Fibroblast of the aortic adventitia (primary cell): ENCODE measurements around the gene HSD17B2. TPM values are rescaled to one million over a fixed set of nuclear protein-coding genes. Genes with fewer than 3 reads are reported as not detected.

Experiments used
- DNase-seq: peaks from one replicate; pipeline ENCODE4 v3.0.0-alpha.2; 2010; ENCODE audit warnings: low read depth
- H3K4me3 ChIP-seq: 2 replicates; pipeline ENCODE4 v1.5.1; 2011; ENCODE audit warnings: low read depth, mild to moderate bottlenecking, control low read depth, low read length, moderate library complexity
- total RNA-seq: library from RNA; depleted of rRNA; stranded (reverse); fragments of >200 nt; gene quantifications from 2 replicates; pipeline ENCODE4 v1.2.3, GENCODE V29; 2012; ENCODE audit warnings: low replicate concordance
- TF ChIP-seq, protein P1 (sequence below): IDR thresholded peaks from 2 replicates; pipeline ENCODE4 v1.5.1; 2011; ENCODE audit warnings: mild to moderate bottlenecking, low read length, control low read depth, inconsistent platforms; ENCODE audit not compliant: insufficient read depth

The HSD17B2 gene
- total RNA-seq, 1 donor: 0.09 TPM

DNA sequence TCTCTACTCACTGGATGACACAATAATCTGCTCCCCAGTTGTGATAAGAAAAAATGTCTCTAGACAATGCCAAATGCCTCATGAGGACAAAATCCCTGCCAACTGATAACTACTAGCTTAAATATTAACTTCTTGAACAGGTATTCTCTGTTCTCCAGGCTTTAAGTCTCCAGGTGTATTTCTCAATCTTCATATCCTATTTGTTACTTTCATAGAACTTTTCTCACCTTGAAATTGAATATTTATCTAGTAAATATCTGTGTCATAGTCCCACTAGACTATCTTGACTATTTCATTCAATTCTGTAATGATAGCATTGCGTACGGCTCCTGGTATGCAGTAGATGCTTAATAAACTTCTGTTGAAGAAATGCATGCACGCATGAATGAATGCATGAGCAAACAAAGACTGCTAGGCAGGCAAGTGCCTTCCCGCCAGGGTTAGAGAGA lies 15.9 kb downstream of the HSD17B2 start:
- H3K4me3 ChIP-seq: no peak overlapping the region
- no peak for DNase-seq
- TF ChIP-seq, protein P1, sequence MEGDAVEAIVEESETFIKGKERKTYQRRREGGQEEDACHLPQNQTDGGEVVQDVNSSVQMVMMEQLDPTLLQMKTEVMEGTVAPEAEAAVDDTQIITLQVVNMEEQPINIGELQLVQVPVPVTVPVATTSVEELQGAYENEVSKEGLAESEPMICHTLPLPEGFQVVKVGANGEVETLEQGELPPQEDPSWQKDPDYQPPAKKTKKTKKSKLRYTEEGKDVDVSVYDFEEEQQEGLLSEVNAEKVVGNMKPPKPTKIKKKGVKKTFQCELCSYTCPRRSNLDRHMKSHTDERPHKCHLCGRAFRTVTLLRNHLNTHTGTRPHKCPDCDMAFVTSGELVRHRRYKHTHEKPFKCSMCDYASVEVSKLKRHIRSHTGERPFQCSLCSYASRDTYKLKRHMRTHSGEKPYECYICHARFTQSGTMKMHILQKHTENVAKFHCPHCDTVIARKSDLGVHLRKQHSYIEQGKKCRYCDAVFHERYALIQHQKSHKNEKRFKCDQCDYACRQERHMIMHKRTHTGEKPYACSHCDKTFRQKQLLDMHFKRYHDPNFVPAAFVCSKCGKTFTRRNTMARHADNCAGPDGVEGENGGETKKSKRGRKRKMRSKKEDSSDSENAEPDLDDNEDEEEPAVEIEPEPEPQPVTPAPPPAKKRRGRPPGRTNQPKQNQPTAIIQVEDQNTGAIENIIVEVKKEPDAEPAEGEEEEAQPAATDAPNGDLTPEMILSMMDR: no peak

DNA sequence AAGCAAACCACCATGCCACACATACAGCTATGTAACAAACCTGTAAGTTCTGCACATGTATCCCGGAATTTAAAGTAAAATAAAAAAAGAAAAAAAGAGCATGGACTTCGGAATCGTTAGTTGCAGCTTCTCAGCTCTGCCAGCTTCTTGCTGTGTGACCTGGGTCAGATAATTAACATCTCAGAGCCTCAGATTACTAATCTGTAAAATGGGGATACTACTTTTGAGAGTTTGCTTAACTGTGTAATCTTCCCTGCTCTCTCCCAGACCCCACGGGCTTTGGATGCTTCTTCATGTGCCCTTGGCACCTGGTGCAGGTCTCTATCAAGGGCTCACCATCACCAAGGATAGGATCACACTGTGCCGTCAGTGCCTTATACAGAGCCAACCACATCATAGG lies 16.6 kb downstream of the HSD17B2 start:
- TF ChIP-seq, protein P1: no peak
- DNase-seq: no peak
- H3K4me3 ChIP-seq: no peak overlapping the region

DNA sequence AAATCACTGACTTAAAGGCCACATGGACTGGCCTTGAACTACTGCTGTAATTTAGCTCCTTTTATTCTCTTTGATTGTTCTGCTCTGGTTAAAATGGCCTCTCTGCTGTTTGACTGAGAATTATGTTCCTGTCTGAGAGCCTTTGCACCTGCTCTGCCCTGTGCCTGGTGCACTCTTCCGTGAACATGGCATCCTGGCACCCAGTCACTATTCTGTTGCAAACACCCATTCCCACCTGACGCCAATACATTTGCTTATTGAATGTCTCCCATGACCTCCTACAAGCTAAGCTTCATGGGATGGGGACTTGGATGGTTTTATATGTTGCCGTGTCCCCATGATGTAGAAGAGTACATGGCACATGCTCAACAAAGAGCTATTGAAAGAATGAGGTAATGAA lies 20.1 kb downstream of the HSD17B2 start:
- H3K4me3 ChIP-seq: no peak overlapping the region
- TF ChIP-seq, protein P1: no peak
- no peak for DNase-seq

DNA sequence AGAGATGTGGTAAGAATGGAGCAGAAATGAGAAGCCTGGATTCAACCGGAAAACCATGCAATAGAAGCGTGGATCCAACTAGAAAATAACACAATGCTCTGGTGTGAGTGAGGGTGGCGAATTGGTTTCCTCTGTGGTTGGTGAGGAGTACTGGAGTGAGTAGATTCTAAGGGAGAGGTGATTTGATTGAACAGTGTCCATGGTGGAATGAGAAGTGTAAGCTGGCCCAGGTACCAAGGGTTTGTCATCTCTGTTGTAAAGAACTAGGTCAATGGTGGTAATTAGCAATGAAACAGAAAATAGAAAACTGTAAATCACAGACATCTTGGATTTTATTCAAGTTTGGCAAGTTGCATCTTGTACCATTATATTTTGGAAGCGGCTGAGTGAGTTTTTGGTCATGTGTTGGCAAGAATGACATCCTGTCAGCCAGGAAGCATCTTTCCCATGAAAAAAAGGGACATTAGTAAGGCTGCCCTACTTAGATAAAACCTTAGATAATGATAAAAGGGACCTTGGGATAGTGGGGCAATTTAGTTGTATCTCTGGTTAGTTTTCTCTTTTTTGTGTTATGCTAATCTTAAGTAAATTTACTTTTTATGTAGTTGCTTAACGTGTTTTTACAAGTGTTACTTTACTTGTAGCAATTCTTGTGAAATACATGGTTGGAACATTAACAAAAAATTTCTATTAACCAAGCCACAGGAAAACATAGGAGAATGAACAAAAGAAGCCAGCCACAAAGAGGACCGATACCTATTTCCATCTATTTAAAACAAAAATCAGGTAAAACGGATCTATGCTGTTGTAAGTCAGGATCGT lies 20.9 kb downstream of the HSD17B2 start:
- TF ChIP-seq, protein P1: no peak
- DNase-seq: no peak
- no peak overlapping the region for H3K4me3 ChIP-seq

DNA sequence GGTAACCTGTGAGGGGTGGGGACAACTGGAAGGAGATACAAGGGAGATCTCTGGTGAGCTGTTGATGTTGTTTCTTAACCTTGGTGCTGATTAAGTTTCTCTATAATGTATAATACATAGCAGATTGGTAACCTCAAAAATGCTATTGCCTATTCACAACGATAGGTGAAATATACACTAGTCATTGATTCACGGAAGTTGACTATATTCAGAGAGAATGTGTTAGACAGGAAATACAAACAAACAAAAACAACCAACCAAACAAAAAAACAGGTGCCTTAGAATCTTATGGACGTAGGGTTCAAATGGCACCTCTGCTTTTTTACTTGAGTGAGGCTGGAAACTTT lies 21.5 kb downstream of the HSD17B2 start:
- no peak for DNase-seq
- no peak overlapping the region for H3K4me3 ChIP-seq
- TF ChIP-seq, protein P1: no peak

DNA sequence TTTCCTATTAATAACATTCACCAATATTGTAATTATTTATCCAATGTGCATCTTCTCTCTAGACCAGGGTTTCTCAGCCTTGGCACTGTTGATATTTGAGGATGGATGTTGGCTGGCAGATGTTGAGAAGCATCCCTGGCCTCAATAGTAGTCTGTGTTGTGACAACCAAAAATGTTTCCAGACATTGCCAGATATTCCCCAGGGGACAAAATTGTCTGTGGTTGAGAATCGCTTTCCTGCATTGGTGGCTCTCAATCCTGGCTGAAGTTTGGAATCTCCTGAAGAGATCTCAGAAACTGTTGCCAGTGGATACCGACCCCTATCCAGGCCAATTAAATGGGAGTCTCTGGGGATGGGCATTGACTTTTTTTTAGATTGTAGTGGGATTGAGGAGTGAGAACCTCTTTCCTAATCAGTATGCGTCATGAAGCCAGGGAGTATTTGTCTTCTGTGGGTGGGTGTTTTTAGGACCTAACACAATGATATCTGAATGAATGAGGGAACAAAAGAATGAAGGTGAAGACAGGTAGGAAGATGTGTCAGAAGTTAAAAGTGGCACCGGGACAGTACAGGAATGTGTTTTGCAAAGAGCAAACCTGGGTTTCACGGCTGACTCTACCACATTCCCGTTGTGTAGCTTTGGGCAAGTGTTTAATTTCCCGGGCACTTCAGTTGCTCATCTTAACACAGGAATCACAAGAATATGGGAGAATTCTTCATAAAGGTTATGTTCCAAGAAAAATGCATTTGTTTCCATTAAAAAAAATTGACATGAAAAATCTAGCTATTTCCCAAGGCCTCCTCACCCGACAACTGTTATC lies 24.3 kb downstream of the HSD17B2 start:
- TF ChIP-seq, protein P1: no peak
- no peak for DNase-seq
- no peak overlapping the region for H3K4me3 ChIP-seq
